HG03045 (cell line): Measurements from ENCODE around the gene DENND4B.
"Not testable (repeated sequence)": the region's sequence is repeated elsewhere in the genome, so short reads cannot be mapped to it uniquely, and the experiment has no call there.

ENCODE experiments used
- ATAC-seq: cut with Tn5 transposase; IDR thresholded peaks from one replicate; pipeline ENCODE4 v1.9.1; 2021; ENCODE audit warnings: mild to moderate bottlenecking, moderate library complexity; ENCODE audit not compliant: unreplicated experiment

The DENND4B gene

GRCh38 chr1:153946622-153947241, at the start of gene DENND4B:
Gene DENND4B (minus strand): TSS chr1:153946718. CDS start chr1:153944374, 2,344 bp downstream.
- peak; percentile 56 for ATAC-seq

- ATAC-seq: no peak
Measured at GRCh38 chr1:153995640-153996039, 49.1 kb upstream of the DENND4B start.

GRCh38 chr1:153995202-153995601, 48.7 kb upstream of the DENND4B start:
- ATAC-seq: no peak

GRCh38 chr1:153991806-153992205, 45.3 kb upstream of the DENND4B start:
- no peak for ATAC-seq

GRCh38 chr1:153991151-153991630, 44.7 kb upstream of the DENND4B start:
- no peak for ATAC-seq

GRCh38 chr1:153990468-153991150, 44.1 kb upstream of the DENND4B start, which contains the start of gene RPS27:
Gene RPS27 (plus strand): TSS chr1:153990762. CDS start chr1:153990797, 35 bp downstream.
- peak; percentile 70 for ATAC-seq

GRCh38 chr1:153987621-153988020, 41.1 kb upstream of the DENND4B start:
- ATAC-seq: no peak

- no peak for ATAC-seq
Measured at GRCh38 chr1:153985941-153986761, 39.6 kb upstream of the DENND4B start, which contains the start of gene RAB13. Gene RAB13 (minus strand): TSS chr1:153986339. CDS start chr1:153986236, 103 bp downstream.

- ATAC-seq: no peak
Measured at GRCh38 chr1:153985341-153985912, 38.9 kb upstream of the DENND4B start.

- no peak for ATAC-seq
Measured at GRCh38 chr1:153984123-153984894, 37.8 kb upstream of the DENND4B start.

- ATAC-seq: not testable (repeated sequence)
Measured at GRCh38 chr1:153981735-153982134, 35.2 kb upstream of the DENND4B start.

GRCh38 chr1:153979091-153979490, 32.6 kb upstream of the DENND4B start:
- not testable (repeated sequence) for ATAC-seq

GRCh38 chr1:153978274-153978909, 31.9 kb upstream of the DENND4B start:
- no peak for ATAC-seq

- ATAC-seq: peak; percentile 71
Measured at GRCh38 chr1:153977250-153978240, 31.0 kb upstream of the DENND4B start, which contains the start of gene JTB. Gene JTB (minus strand): TSS chr1:153977674. CDS start chr1:153977252, 422 bp downstream.

- no peak for ATAC-seq
Measured at GRCh38 chr1:153976819-153977249, 30.3 kb upstream of the DENND4B start.

GRCh38 chr1:153973525-153973924, 27.0 kb upstream of the DENND4B start:
- ATAC-seq: no peak

- no peak for ATAC-seq
Measured at GRCh38 chr1:153973071-153973470, 26.6 kb upstream of the DENND4B start.

GRCh38 chr1:153970346-153970745, 23.8 kb upstream of the DENND4B start:
- ATAC-seq: no peak
